ENCODE measurements around the gene HOXB1.

HOXB1 gene

GRCh38 chr17:48548523-48549280 is 17.9 kb upstream of the HOXB1 start:
- H3K4me3 ChIP-seq (ENCODE audit: low read depth, low read length), result no peak overlapping the region
- TF ChIP-seq CTCF (IDR thresholded peaks at IDR 0.05; ENCODE audit: control insufficient read depth, extremely low read depth, insufficient read depth), result no peak
- DNase-seq (ENCODE audit: low read depth), result no peak

- no peak for DNase-seq (ENCODE audit: low read depth)
Measured at GRCh38 chr17:48547808-48548522, 17.2 kb upstream of the HOXB1 start.

GRCh38 chr17:48546924-48547807 is 16.4 kb upstream of the HOXB1 start:
- H3K4me3 ChIP-seq (ENCODE audit: low read depth, low read length), result peak overlapping the region; percentile 25
- TF ChIP-seq CTCF (IDR thresholded peaks at IDR 0.05; ENCODE audit: control insufficient read depth, extremely low read depth, insufficient read depth), result no peak
- DNase-seq (ENCODE audit: low read depth), result peak; percentile 43

More at GRCh38 chr17:48547808-48548522, 17.2 kb upstream of the HOXB1 start:
- H3K4me3 ChIP-seq (ENCODE audit: low read depth, low read length), result peak overlapping the region; percentile 25
- TF ChIP-seq CTCF (IDR thresholded peaks at IDR 0.05; ENCODE audit: control insufficient read depth, extremely low read depth, insufficient read depth), result no peak

GRCh38 chr17:48546137-48546923 is 15.5 kb upstream of the HOXB1 start:
- TF ChIP-seq CTCF (IDR thresholded peaks at IDR 0.05; ENCODE audit: control insufficient read depth, extremely low read depth, insufficient read depth), result no peak
- no peak for DNase-seq (ENCODE audit: low read depth)
- peak overlapping the region; percentile 25 for H3K4me3 ChIP-seq (ENCODE audit: low read depth, low read length)

- no peak overlapping the region for H3K4me3 ChIP-seq (ENCODE audit: low read depth, low read length)
- TF ChIP-seq CTCF (IDR thresholded peaks at IDR 0.05; ENCODE audit: control insufficient read depth, extremely low read depth, insufficient read depth), result no peak
- no peak for DNase-seq (ENCODE audit: low read depth)
Measured at GRCh38 chr17:48545539-48545938, 14.7 kb upstream of the HOXB1 start.

GRCh38 chr17:48545022-48545375 is 14.2 kb upstream of the HOXB1 start, which contains the start of gene HOXB2:
Gene HOXB2 (minus strand): TSS chr17:48545109. CDS start chr17:48544911, 198 bp downstream.
- H3K4me3 ChIP-seq (ENCODE audit: low read depth, low read length), result no peak within 1 kb of the TSS

More at GRCh38 chr17:48545022-48545375, 14.2 kb upstream of the HOXB1 start, which contains the start of gene HOXB2:
- DNase-seq (ENCODE audit: low read depth), result no peak
- no peak for TF ChIP-seq CTCF (IDR thresholded peaks at IDR 0.05; ENCODE audit: control insufficient read depth, extremely low read depth, insufficient read depth)

All from LNCaP clone FGC (cell line).